DOHH2 (cell line): Measurements from ENCODE around the gene MACF1.

Source experiments
- EZH2phosphoT487 ChIP-seq: fragments of 200-600 bp; sonication (generic); IDR thresholded peaks from 2 replicates; pipeline ENCODE4 v1.6.1; 2017; ENCODE audit warnings: borderline replicate concordance, mild to moderate bottlenecking, antibody characterized with exemption, low read length, moderate library complexity, mixed read lengths
- TF ChIP-seq, protein P1 (sequence below): fragments of 200-600 bp; sonication (generic); IDR thresholded peaks from one replicate; pipeline ENCODE4 v1.5.1; 2014; ENCODE audit warnings: antibody characterized with exemption, mild to moderate bottlenecking, low read depth, low read length; ENCODE audit not compliant: poor library complexity, severe bottlenecking

DNA sequence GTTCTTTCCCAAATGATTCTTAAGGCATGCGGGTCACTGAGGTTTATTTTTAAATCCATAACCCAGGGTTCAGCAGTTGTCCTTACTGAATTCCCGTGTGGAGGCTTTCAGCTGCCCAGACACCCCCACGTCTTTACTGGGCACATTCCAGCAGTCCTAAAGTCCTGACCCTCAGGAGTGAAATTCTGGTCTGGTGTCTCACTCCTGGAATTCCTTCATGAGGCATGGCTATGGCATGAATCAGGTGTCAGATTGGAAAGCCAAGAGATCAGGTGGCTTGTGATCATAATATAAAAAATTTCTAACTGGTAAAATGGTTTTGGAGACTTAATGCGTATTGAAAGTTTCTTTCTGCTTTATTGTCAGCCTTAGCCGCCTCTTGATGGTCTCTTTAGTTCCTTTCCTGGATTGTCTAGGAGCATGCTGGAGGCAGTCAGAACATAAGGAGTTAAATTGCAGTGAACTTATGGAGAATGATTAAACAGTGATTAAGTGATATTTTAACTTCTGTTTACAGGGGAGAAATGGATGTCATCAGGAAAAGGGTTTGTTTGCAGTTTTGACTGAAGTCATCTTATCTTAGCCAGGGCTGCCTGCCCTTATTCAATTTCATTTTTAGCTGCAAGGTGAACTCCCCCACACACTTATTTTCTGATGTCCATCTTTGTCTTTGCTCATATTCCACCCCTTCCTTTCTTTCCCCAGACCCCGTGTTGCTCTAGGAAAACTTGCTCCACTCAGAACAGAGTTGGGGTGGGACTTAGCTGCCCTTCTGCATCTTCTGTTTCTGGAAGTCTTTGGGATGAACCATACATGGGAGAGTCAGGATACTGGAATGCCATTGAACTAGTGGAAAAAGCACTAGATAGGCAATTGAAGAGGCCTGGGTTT lies 25.7 kb upstream of the MACF1 start:
- TF ChIP-seq, protein P1, sequence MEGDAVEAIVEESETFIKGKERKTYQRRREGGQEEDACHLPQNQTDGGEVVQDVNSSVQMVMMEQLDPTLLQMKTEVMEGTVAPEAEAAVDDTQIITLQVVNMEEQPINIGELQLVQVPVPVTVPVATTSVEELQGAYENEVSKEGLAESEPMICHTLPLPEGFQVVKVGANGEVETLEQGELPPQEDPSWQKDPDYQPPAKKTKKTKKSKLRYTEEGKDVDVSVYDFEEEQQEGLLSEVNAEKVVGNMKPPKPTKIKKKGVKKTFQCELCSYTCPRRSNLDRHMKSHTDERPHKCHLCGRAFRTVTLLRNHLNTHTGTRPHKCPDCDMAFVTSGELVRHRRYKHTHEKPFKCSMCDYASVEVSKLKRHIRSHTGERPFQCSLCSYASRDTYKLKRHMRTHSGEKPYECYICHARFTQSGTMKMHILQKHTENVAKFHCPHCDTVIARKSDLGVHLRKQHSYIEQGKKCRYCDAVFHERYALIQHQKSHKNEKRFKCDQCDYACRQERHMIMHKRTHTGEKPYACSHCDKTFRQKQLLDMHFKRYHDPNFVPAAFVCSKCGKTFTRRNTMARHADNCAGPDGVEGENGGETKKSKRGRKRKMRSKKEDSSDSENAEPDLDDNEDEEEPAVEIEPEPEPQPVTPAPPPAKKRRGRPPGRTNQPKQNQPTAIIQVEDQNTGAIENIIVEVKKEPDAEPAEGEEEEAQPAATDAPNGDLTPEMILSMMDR, result no peak
- TF ChIP-seq EZH2phosphoT487, result no peak
